Stimulated activated naive CD8-positive, alpha-beta T cell treated with anti-CD3 and anti-CD28 coated beads, Interleukin-15, Interleukin-2, amounts not matched to agents 100 U/mL and 50 U/mL, for 24 hours (primary cell): ENCODE measurements around the gene CHADL.

Experiments
- ATAC-seq: fragments of 150-1000 bp; cut with Tn5 transposase; one replicate; pipeline ENCODE4 v1.10.0; 2021
- DNase-seq: peaks from one replicate; pipeline ENCODE4 v3.0.0; 2021

CHADL gene

DNA sequence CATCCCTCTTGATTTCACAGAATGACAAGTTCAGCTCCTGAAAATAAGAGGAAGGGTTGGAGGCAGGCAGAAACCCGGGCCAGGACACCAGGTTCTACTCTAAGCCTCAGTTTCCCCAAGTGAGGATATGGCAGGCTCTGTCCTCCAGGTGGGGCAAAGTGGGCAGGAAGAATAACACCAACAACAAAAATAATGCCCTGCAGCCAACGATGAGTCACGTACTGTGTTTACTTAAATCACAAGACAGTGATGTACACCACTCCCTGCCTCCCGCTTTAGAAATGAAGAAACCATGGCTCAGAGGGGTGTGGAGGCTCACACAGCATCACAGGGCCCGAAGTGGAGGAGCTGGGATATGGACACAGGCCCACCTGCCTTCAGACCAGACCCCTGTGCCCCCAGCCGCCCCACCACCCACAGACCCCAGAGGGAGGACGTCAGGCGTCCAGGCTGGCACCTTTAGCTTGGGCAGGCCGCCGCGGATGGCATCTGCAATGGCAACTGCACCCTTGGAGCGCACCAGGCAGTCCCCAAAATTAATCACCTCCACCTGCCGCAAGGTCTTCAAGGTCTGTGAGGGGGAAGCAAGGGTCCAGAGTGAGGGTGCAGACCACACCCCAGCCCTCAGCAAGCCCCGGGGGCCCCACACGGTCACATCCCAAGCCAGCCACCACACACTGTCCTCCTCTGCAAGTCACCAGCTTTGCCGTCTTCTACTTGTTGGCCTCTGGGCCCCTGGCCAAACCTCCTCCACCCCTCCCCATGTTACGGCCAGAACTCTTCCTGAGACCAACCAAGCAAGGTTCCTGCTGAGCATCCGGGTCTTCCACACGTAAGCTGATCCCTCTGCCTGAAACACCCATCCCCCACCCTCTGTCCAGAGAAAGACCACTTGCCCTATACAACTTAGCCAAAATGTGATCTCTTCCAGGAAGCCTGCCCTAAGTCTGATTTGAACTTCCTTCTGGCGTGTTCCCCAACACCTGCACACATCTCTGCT is 15.8 kb upstream of the CHADL start:
- no peak for ATAC-seq

GRCh38 chr22:41254230-41254629 is 13.5 kb upstream of the CHADL start:
- ATAC-seq: no peak
- no peak for DNase-seq

More for the DNA sequence above, 15.8 kb upstream of the CHADL start:
- no peak for DNase-seq

DNA sequence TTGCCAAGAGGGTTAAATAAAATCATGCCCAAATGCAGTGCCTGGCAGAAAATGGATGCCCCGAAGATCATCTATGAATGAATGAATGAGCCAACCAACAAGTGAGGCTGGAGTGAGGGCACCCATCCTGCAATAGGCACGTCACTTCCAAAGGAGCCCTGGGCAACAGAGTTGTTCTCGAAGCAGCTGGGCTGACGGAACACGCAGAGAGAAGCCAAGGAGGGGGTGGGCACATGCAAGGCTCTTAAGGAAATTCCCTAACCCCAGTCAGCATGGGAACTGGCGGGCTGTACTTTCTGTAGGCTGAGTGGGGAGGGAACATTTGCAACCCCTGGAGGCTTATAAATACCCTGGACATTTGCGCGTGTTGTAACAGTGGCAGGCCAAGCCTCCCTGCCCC is 11.6 kb upstream of the CHADL start:
- DNase-seq (no peak), ATAC-seq (no peak)

DNA sequence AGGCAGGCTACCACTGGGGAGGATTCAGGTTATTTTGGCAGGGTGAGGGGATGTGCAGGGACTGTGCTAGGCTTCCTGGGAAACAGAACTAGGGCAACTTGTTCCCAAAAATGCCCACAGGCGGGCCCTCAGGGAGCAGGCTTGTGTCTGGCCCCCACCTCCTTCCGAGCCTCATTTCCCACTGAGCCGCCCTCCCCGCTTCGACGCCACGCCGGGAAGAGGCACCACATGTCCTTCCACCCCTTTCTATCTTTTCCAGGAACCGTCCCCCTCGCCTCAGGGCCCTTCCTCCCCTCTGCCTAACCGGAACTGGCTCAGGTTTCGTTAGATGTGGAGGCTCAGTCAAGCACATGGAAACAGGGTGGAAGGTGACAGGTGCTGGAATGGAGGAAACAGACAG is 9.4 kb upstream of the CHADL start:
- no peak for ATAC-seq

DNA sequence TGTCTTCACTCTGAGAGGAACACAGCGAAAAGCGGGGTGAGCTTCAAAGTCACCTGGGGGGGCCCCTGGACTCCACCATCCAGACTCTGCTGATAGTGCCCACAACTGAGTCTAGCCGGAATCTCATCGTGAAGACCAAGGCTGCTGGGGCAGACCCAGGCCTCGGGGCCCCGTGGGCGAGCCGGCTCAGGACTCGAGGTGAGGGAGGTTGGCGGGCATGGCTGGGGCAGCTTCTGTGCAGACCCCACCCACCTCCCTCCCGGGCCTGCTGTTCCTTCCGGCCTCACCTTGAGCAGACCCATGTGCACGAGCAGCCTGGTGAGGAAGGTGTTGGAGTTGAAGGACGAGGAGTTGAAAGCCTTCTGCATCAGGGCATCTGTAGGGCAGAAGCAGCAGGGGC is 8.7 kb upstream of the CHADL start:
- ATAC-seq (no peak), DNase-seq (no peak)

More for the DNA sequence above, 9.4 kb upstream of the CHADL start:
- no peak for DNase-seq

- no peak for DNase-seq
- no peak for ATAC-seq
Observed at GRCh38 chr22:41248758-41249157, 8.0 kb upstream of the CHADL start.

GRCh38 chr22:41248314-41248713 is 7.6 kb upstream of the CHADL start:
- ATAC-seq: no peak
- no peak for DNase-seq

DNA sequence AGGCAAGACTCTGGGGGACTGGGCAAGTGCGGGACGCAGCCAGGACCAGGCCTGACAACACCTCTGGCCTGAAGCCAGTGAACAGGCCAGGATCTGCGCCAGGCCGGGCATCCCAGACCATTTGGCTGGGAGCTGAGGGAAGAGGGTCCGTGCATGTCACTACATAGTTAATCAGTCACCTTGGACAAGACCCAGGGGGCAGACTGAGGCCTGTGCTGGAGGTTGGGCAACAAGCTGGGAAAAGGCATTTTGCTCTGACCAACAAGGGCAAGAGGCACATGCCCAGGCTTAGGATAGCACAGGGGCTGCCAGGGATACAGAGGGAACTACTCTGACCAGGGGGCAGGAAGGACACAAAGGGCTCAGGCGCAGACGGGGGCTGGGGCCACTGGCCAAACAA is 7.0 kb upstream of the CHADL start:
- no peak for DNase-seq
- no peak for ATAC-seq

GRCh38 chr22:41245917-41246499 is 5.3 kb upstream of the CHADL start:
- ATAC-seq (no peak), DNase-seq (no peak)

GRCh38 chr22:41243361-41243760 is 2.6 kb upstream of the CHADL start:
- ATAC-seq: no peak
- DNase-seq: no peak

GRCh38 chr22:41242396-41243117 is 1.8 kb upstream of the CHADL start:
- ATAC-seq (no peak), DNase-seq (no peak)

DNA sequence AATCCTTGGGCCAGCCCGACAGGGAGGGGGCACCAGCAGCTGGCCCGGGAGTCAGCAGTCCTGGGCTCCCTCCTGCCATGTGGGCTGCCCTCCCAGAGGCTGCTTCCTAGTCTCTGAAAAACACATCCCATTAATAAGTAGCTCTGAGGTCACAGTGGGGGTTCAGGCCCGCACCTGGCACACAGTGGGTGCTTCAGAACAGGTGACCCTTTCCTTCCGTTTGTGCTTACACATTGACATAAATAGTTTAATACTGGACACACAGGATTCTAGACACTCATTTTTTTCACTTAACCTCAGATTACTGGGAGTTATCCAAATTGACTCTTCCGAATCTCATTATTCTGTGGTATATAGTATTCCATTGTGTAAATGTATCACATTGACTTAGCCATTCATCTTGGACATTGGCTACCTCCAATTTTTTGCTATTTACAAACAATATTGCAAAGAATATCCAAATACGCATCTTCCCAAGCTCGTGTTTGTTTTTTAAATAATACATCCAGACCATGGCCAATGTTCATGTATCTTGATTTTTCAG is 474 bp upstream of the CHADL start:
- ATAC-seq (no peak), DNase-seq (no peak)

DNA sequence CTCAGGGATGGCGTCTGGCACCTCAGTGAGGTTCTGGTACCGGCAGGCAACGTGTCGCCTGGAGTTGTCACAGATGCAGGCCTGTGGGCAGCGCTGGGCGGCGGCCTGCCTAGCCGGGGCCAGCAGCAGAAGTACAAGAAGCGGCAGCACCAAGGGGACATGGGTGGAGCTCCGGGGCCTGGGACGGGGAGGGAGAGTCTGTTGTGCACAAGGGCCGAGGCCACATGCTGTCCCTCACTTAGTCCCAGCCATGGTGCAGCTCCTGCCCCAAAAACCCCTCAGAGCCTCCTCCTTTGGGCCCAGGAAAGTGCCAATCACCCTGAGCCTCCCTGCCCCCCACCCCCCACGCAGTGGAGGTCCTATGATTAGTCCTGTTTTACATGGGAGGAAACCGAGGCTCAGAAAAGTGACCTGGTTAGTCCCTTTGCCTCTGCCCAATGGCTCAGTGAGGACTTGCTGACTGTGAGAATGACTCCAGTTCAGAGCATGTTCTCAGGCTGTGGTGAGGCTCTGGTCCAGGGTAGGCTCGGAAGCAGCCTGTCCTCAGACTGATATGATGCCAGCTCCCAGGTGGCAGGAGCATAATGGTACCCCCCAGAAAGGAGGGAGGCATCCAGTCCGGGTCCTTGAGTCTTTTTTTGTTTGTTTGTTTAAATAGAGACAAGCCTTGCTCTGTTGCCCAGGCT is 1.1 kb downstream of the CHADL start:
- DNase-seq (no peak), ATAC-seq (no peak)

- ATAC-seq: no peak
- no peak for DNase-seq
Observed at GRCh38 chr22:41238570-41239442, 1.9 kb downstream of the CHADL start.

- DNase-seq (peak; percentile 83), ATAC-seq (peak; percentile 79)
Observed at GRCh38 chr22:41237707-41238569, 2.8 kb downstream of the CHADL start.

GRCh38 chr22:41237036-41237706 is 3.6 kb downstream of the CHADL start:
- ATAC-seq (no peak), DNase-seq (no peak)

GRCh38 chr22:41234815-41235695 is 5.7 kb downstream of the CHADL start:
- ATAC-seq: no peak
- no peak for DNase-seq

DNA sequence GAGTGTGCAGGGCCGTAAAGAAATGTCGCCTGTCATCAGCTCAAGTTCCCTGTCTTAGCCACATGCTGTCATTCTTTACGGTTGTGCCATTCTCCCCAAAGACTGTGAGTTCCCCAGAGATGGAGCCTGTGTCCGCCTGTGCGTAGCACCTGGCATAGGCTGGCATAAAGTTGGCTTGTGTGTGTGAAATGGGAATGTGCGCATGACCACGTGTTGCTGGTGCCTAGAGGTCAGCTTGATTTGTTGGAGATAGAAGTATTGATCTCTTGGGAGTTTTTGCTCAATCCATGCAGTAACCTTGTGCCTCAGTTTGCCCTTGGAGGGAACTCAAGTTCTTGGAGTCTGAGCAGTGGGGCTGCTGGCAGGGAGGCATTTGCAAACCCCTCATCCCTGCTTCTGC is 9.4 kb downstream of the CHADL start:
- no peak for ATAC-seq
- no peak for DNase-seq
